Loucy (cell line): ENCODE measurements around the gene KLK13.

Experiments
- H2AFZ ChIP-seq: fragments of 200-600 bp; sonication (generic); 2 replicates; pipeline ENCODE4 v1.6.0; 2016; ENCODE audit warnings: antibody characterized with exemption, mild to moderate bottlenecking, low read length, moderate library complexity
- H3F3A ChIP-seq: fragments of 200-600 bp; 2 replicates; pipeline ENCODE4 v1.6.0; 2016; ENCODE audit warnings: antibody characterized with exemption, low read depth, mild to moderate bottlenecking
- H3K27me3 ChIP-seq: fragments of 200-600 bp; sonication (generic); 2 replicates; pipeline ENCODE4 v1.6.1; 2014; ENCODE audit warnings: low read length, mild to moderate bottlenecking; ENCODE audit not compliant: insufficient read depth, poor library complexity, severe bottlenecking
- H3K36me3 ChIP-seq: fragments of 200-600 bp; sonication (generic); 2 replicates; pipeline ENCODE4 v1.6.1; 2016; ENCODE audit warnings: low read length; ENCODE audit not compliant: insufficient read depth
- H3K4me1 ChIP-seq: fragments of 200-600 bp; sonication (generic); 2 replicates; pipeline ENCODE4 v1.5.1; 2014; ENCODE audit warnings: low read length, mild to moderate bottlenecking; ENCODE audit not compliant: insufficient read depth, poor library complexity, severe bottlenecking
- H3K4me2 ChIP-seq: fragments of 200-600 bp; sonication (generic); 2 replicates; pipeline ENCODE4 v1.6.0; 2014; ENCODE audit warnings: antibody characterized with exemption, low read length, low read depth, mild to moderate bottlenecking; ENCODE audit not compliant: poor library complexity, severe bottlenecking
- H3K4me3 ChIP-seq: fragments of 200-600 bp; sonication (generic); 2 replicates; pipeline ENCODE4 v1.5.1; 2014; ENCODE audit warnings: low read length, mild to moderate bottlenecking, mixed read lengths; ENCODE audit not compliant: poor library complexity, severe bottlenecking
- H3K79me2 ChIP-seq: fragments of 200-600 bp; sonication (generic); 2 replicates; pipeline ENCODE4 v1.6.1; 2014; ENCODE audit warnings: low read length; ENCODE audit not compliant: insufficient read depth
- H3K9ac ChIP-seq: fragments of 200-600 bp; sonication (generic); 2 replicates; pipeline ENCODE4 v1.6.0; 2014; ENCODE audit warnings: mild to moderate bottlenecking, low read depth, low read length, moderate library complexity; ENCODE audit not compliant: poor library complexity, severe bottlenecking
- H3K9me2 ChIP-seq: fragments of 200-600 bp; sonication (generic); replicated peaks from 2 replicates; pipeline ENCODE4 v1.6.1; 2016; ENCODE audit warnings: low read depth, low read length, mixed read lengths
- H3K9me3 ChIP-seq: fragments of 200-600 bp; sonication (generic); 2 replicates; pipeline ENCODE4 v1.6.1; 2014; ENCODE audit warnings: mild to moderate bottlenecking, antibody characterized with exemption, low read length, low read depth; ENCODE audit not compliant: insufficient read depth
- H4K20me1 ChIP-seq: fragments of 200-600 bp; sonication (generic); 2 replicates; pipeline ENCODE4 v1.6.0; 2014; ENCODE audit warnings: antibody characterized with exemption, low read length, mild to moderate bottlenecking; ENCODE audit not compliant: insufficient read depth, poor library complexity, severe bottlenecking
- EZH2phosphoT487 ChIP-seq: fragments of 200-600 bp; IDR thresholded peaks from 2 replicates; pipeline ENCODE4 v1.6.1; 2018; ENCODE audit warnings: antibody characterized with exemption, mild to moderate bottlenecking, moderate library complexity, borderline replicate concordance
- TF ChIP-seq, protein P1 (sequence below): fragments of 200-600 bp; sonication (generic); conservative IDR thresholded peaks from 2 replicates; pipeline ENCODE4 v1.5.1; 2014; ENCODE audit warnings: mild to moderate bottlenecking, antibody characterized with exemption, low read length

Gene KLK13

DNA sequence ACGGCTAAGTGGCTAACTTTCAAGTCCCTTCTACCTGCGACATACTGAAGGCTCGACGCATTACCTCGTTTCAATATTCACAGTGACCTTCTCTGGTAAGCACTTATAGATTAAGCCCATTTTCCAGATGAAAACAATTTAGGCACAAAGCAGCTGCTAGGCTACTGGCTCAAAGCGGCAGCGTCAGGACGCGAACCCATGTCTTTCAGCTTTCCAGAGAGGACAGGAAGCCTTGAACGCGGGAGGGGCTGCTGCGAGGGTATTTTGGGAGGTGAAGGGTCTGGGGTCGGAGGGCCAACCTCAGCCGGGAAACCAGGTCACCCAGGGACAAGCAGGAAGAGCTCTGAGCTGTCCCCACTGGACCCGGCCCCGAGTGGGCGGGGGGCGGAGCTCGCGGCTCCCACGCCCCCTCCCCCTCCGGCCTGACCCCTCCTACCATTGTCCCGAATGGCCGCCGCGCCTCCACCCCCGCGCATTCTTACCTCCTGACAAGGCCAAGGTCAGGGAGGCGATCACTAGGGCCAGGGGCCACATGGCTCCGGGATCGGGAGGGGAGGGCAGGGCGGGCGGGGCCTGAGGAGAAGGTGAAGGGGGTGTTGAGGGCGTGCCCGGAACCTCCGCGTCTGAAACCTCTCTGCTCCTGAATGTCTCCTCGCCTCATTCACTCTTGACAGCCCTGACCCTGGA is at the start of gene KLK13:
TSS of gene KLK13 (minus strand) at position 559 of the 687 bp plus-strand sequence. CDS start at position 534, 25 bp downstream.
- Histone ChIP-seq H4K20me1 (no peaks in the 10 kb centered on the region), H3K36me3 (no peaks in the 10 kb centered on the region), H3K4me1 (no peaks in the 10 kb centered on the region), H3K27me3 (no peaks in the 10 kb centered on the region), H3F3A (no peaks in the 10 kb centered on the region), H3K9me3 (0 out of 2 replicates have a peak, but pooled peaks cover 5% of the 10 kb centered on the region), H3K9ac (no peak within 1 kb of the TSS), H3K79me2 (no peaks in the 10 kb centered on the region), H3K4me2 (no peak within 1 kb of the TSS), H3K9me2 (no peaks in the 10 kb centered on the region), H2AFZ (no peak within 1 kb of the TSS), H3K4me3 (no peak within 1 kb of the TSS)
- no peak for TF ChIP-seq EZH2phosphoT487
- TF ChIP-seq, protein P1, sequence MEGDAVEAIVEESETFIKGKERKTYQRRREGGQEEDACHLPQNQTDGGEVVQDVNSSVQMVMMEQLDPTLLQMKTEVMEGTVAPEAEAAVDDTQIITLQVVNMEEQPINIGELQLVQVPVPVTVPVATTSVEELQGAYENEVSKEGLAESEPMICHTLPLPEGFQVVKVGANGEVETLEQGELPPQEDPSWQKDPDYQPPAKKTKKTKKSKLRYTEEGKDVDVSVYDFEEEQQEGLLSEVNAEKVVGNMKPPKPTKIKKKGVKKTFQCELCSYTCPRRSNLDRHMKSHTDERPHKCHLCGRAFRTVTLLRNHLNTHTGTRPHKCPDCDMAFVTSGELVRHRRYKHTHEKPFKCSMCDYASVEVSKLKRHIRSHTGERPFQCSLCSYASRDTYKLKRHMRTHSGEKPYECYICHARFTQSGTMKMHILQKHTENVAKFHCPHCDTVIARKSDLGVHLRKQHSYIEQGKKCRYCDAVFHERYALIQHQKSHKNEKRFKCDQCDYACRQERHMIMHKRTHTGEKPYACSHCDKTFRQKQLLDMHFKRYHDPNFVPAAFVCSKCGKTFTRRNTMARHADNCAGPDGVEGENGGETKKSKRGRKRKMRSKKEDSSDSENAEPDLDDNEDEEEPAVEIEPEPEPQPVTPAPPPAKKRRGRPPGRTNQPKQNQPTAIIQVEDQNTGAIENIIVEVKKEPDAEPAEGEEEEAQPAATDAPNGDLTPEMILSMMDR = no peak

GRCh38 chr19:51114087-51114729 is 49.3 kb upstream of the KLK13 start:
- Histone ChIP-seq H3K4me3 (no peak overlapping the region), H3K9me3 (no peaks in the 10 kb centered on the region), H2AFZ (no peak overlapping the region), H3F3A (no peaks in the 10 kb centered on the region), H3K27me3 (no peaks in the 10 kb centered on the region), H3K9ac (no peak overlapping the region), H3K4me1 (no peaks in the 10 kb centered on the region), H4K20me1 (no peaks in the 10 kb centered on the region), H3K79me2 (no peaks in the 10 kb centered on the region), H3K36me3 (no peaks in the 10 kb centered on the region), H3K9me2 (no peaks in the 10 kb centered on the region), H3K4me2 (no peak overlapping the region)
- TF ChIP-seq EZH2phosphoT487 = no peak
- TF ChIP-seq, protein P1 = no peak

DNA sequence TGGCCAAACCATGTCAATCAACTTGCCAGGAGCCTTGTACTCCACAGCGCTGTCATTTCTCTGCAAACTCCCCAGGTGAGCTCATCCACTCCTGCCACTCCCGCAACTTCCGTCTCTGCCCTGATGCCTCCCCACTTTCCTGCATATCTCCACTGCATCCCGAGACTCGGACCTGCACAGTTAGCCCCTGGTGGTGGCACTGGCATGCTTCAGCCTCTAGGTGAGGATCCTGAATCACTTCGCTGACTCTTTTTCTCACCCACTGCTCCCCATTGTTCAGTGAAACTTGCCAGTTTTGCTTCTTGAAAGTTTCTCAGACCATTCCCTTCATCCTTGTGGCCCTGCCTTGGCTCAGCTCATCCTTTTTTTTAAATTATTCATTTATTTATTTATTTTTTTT is 46.7 kb upstream of the KLK13 start:
- Histone ChIP-seq H2AFZ (no peak overlapping the region; the same call in 1 of the 2 replicates), H3K27me3 (no peaks in the 10 kb centered on the region), H3F3A (no peaks in the 10 kb centered on the region), H3K4me1 (peaks cover 12% of the 10 kb centered on the region), H3K4me3 (no peak overlapping the region), H3K79me2 (peaks cover 14% of the 10 kb centered on the region), H3K36me3 (no peaks in the 10 kb centered on the region), H3K9me2 (no peaks in the 10 kb centered on the region), H4K20me1 (no peaks in the 10 kb centered on the region), H3K9ac (no peak overlapping the region), H3K9me3 (no peaks in the 10 kb centered on the region), H3K4me2 (no peak overlapping the region)
- no peak for TF ChIP-seq EZH2phosphoT487
- TF ChIP-seq, protein P1 = peak; percentile 38
